HG02938 (cell line): Measurements from ENCODE around the gene RLBP1.
"Not testable (repeated sequence)": the region's sequence is repeated elsewhere in the genome, so short reads cannot be mapped to it uniquely, and the experiment has no call there.

ENCODE experiments used
- ATAC-seq: cut with Tn5 transposase; IDR thresholded peaks from one replicate; pipeline ENCODE4 v1.9.1; 2021; ENCODE audit warnings: mild to moderate bottlenecking, moderate library complexity; ENCODE audit not compliant: unreplicated experiment

Gene RLBP1

DNA sequence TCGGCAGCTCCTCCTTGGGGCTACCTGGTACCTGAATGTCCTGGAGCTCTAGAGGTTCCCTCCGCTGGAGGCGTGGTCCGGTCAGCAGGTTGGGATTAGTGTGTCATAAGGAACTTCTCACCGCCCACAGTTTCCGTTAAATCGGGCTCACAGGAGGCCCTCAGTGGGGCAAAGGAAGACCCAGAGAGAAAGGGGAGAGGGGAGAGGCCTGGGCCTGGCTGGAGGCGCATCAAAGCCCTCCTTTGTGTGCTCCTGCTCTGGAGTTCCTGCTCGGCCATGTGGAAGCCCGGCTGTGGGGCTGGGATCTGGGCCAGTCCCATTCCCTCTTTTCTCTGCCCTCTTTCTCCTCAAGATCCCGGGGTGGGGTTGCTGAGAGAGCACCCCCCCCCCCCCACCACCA, at the start of gene RLBP1:
Gene RLBP1, minus strand, starts transcription at position 37 of the 400 bp plus-strand sequence. CDS start 2,604 bp downstream, outside the sequence.
- ATAC-seq = no peak

DNA sequence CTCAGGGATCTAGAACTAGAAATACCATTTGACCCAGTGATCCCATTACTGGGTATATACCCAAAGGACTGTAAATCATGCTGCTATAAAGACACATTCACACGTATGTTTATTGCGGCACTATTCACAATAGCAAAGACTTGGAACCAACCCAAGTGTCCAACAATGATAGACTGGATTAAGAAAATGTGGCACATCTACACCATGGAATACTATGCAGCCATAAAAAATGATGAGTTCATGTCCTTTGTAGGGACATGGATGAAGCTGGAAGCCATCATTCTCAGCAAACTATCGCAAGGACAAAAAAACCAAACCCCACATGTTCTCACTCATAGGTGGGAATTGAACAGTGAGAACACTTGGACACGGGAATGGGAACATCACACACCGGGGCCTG, 28.8 kb upstream of the RLBP1 start:
- ATAC-seq = not testable (repeated sequence)

DNA sequence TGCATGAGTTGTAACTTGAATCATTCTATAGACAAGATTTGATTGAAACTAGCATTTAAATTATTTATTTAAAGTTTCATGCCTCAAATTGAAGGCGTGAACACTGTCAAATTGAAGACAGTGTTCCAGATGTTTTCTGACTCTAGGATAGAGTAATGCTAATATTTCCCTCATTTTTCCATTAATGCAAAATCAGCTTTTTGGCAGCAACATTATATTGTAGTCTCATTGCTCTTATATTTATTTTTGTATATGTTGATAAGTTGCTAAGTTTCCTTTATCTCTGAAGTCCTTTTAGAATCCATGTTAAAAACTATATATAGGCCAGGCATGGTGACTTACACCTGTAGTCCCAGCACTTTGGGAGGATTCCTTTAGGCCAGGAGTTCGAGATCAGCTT, 27.2 kb upstream of the RLBP1 start:
- no peak for ATAC-seq

DNA sequence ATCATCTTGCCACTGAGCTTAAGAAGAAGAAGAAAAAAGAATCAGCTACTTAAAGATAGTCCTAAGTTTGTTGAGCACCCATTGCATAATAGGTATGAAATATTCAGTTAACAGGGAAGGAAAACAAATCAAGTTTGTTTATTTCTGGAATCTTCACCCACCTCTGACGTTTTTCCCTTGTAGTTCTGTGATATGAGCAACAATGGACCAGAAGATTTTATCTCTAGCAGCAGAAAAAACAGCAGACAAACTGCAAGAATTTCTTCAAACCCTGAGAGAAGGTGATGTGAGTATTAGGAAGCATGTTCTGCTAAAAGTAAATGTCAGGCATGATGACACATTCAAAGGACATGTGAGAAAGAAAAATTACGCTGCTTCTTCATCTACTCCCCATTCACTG, 26.1 kb upstream of the RLBP1 start:
- no peak for ATAC-seq

- ATAC-seq = peak; percentile 9
These were observed 23.2 kb upstream of the RLBP1 start for GRCh38 chr15:89244574-89244903.

GRCh38 chr15:89243691-89244573, 22.6 kb upstream of the RLBP1 start, which contains the start of gene FANCI:
TSS of gene FANCI (plus strand) at chr15:89243979. CDS start at chr15:89247648, 3,669 bp downstream.
- peak; percentile 94 for ATAC-seq

GRCh38 chr15:89243046-89243690, 21.8 kb upstream of the RLBP1 start:
- ATAC-seq = no peak

- ATAC-seq = not testable (repeated sequence)
These were observed 18.8 kb upstream of the RLBP1 start for GRCh38 chr15:89239883-89240810.

DNA sequence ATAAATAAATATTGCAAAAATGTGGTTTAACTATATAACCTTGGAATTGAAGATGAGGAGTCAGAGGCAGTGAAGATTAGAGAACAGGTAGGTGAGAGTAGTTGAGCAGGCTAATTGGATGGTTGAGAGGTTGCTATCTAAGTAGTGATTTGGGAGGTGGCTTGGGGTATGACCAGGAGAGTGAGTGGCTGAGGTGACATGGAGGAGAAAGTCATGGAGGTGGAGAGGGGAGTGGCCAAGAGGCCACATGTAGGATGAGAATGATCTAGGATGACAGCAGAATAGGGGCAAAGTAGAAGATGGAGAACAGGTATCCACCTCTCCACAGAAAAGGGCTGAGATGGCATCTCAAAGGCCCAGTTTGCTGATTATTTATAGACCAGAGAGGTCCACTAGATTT, 10.5 kb upstream of the RLBP1 start:
- ATAC-seq = no peak

DNA sequence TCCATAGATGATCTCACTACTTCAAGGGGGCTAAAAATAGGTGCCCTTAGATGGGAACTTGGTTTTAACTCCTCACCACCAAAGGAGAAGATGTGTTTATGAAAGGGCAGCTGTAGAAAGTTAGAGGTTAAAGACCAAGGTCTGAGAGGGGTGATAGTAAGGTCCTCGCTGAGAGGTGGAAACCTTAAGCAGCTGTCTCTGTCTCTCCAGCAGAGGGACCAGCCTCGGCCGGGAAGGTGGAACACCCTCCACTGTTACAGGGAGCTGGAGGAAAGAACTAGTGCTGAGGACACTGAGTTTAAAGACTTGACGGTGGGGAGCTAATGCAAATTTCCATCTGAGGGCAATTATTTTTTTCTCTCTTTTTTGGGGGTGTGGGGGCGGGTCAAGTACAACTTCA, 8.9 kb upstream of the RLBP1 start:
- no peak for ATAC-seq

DNA sequence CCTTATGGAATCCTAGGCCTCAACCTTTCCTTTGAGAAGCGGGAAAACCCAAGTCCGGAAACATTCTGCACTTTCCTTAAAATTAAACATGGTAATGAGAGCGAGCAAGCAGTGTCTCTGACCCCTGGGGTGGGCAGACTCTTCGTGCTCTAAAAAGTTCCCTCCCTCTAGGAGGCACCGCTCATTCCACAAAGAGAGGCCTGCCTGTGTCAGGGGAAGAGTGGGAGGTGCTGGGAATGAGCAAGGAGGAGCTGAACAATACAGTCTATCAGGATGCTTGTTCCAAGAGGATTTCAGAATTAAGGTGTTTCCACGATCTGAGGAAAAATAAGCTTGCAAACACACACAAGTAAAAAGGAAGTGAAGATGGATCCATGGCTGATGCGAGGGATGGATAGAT, 6.0 kb upstream of the RLBP1 start:
- ATAC-seq = no peak

GRCh38 chr15:89226359-89227221, 5.2 kb upstream of the RLBP1 start:
- ATAC-seq = no peak

DNA sequence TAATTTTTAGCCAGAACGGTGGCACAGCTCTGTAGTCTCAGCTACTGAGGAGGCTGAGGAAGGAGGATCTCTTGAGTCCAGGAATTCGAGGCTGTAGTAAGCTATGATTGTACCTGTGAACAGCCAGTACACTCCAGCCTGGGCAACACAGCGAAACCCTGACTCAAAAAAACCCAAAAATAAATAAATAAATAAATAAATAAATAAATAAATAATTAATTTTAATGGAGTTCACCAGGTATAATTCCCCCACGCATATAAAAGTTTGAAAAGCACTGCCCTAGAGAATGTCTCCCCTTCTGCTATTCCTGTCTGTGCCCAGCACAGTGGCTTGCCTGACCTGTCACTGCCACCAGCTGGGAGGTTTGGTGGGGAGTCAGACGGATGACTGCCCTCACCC, 4.2 kb upstream of the RLBP1 start:
- no peak for ATAC-seq

GRCh38 chr15:89218531-89218930, 2.8 kb downstream of the RLBP1 start:
- ATAC-seq = no peak

DNA sequence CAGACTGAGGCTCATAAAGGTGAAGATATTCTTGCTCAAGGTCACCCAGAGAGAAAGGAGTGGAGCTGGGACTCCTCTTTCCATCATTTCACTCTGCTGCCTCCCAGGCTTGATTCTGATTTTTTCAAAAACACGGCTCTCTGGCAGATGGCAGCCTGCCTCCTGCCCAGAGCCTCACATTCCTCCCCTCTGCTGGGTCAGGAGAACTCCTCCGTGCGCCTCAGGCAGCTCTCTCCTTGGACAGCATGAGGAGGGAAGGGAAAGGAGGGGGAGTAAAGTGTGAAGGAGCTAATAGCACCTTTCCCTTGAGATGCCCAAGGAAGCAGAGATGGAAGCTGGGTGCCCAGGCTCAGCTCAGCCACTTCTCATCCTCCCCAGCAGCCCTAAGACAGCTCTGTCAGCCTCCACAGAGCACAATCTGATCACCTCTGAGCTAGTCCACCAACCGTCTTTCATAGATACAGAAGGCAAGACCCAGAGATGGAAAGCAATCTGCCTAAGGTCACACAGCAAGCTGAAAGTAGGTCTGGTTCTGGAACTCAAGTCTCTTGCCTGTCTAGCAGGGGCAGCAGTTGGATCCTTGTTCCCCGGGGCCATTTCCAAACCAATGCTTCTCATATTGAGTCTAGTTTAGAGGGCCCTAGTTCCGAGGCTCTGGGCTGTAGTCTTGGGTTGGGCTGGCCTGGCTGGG, 3.5 kb downstream of the RLBP1 start:
- ATAC-seq = no peak

GRCh38 chr15:89217031-89217430, 4.3 kb downstream of the RLBP1 start:
- ATAC-seq = no peak

DNA sequence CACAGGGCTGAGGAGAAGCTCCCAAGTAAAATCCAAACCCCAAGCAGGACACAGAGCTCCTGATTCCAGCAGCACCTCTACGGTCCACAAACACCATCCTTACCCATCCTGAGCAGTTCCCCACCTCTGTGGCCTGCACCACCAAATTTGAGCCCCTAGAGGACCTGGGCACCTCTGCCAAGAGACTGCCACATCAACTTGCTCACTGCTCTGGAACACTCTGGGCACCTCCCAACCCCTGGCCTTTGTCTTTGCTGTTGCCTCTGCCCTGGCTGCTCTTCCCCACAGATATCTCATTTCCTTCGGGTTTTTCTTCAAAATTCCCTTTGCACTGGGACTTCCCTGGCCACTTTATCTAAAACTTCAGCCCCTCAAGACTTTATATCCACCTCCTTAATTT, 5.8 kb downstream of the RLBP1 start:
- no peak for ATAC-seq

GRCh38 chr15:89211678-89212170, 9.7 kb downstream of the RLBP1 start:
- ATAC-seq = no peak

- ATAC-seq = no peak
These were observed 12.3 kb downstream of the RLBP1 start for GRCh38 chr15:89209057-89209456.

DNA sequence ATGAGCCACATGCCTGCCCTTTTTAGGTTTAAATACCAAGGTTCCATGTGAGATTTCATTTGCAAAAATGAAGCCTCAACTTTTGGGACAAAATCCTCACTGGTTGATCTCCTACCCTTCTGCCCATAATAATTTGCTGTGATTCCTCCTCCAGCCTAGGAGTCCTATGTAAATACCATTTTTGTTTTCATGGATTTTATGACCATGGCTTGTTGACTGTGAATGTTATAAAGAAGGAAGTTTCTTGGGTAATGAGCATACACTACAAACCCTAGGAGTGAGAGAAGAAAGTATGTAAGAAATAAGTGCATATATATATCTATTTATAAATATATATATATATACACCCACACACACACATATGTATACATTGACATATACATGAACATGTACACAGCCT, 13.1 kb downstream of the RLBP1 start:
- ATAC-seq = no peak
